ENCODE data around the gene CD55.

CD55 gene

GRCh38 chr1:207334337-207334736 is 12.9 kb downstream of the CD55 start:
- H3K14ac ChIP-seq (ENCODE audit: low read length), result no peak overlapping the region
- H3K27me3 ChIP-seq (ENCODE audit: insufficient read depth, low read length), result no peaks in the 10 kb centered on the region
- no peak overlapping the region for H3K4me2 ChIP-seq (ENCODE audit: low read length)
- H4K8ac ChIP-seq (ENCODE audit: low read depth, low read length), result no peak overlapping the region
- H2AK5ac ChIP-seq (ENCODE audit: low read length), result no peak overlapping the region
- no CpG with 5 or more reads among the region's 1 CpG for WGBS (ENCODE audit: extremely low coverage, insufficient coverage, insufficient read length)
- no peak for DNase-seq
- H3K4ac ChIP-seq (ENCODE audit: low read depth, low read length), result no peak overlapping the region
- H2BK5ac ChIP-seq (ENCODE audit: low read depth, low read length, poor library complexity), result no peak overlapping the region
- H3K18ac ChIP-seq (ENCODE audit: low read length), result no peak overlapping the region
- H3K23ac ChIP-seq (ENCODE audit: low read length), result no peak overlapping the region
- no peaks in the 10 kb centered on the region for H3K9me3 ChIP-seq (ENCODE audit: insufficient read depth, low read depth, low read length)
- peaks cover 0 to 6% of the 10 kb centered on the region in 2 experiments for H3K36me3 ChIP-seq (ENCODE audit: control insufficient read depth in 1 of 2, insufficient read depth in 2 of 2, low read length in 2 of 2)
- H3K79me2 ChIP-seq (ENCODE audit: control insufficient read depth, insufficient read depth, low read length, poor library complexity), result no peaks in the 10 kb centered on the region
- no peak overlapping the region for H2BK12ac ChIP-seq (ENCODE audit: low read length)
- H4K91ac ChIP-seq (ENCODE audit: low read depth, low read length), result no peak overlapping the region
- H3K27ac ChIP-seq (ENCODE audit: low read depth, low read length), result no peak overlapping the region
- no peak overlapping the region for H3K9ac ChIP-seq (ENCODE audit: low read length)
- no peak overlapping the region for H4K12ac ChIP-seq (ENCODE audit: low read depth, low read length)
- no peaks in the 10 kb centered on the region for H3K79me1 ChIP-seq (ENCODE audit: low read length)
- H3K4me1 ChIP-seq (ENCODE audit: control insufficient read depth in 1 of 2, insufficient read depth in 2 of 2, low read length in 2 of 2), result no peaks in the 10 kb centered on the region
- no peak overlapping the region for H3K4me3 ChIP-seq (ENCODE audit: low read depth, low read length)
- H2AFZ ChIP-seq (ENCODE audit: insufficient read depth, low read length, poor library complexity), result no peak overlapping the region
- H2BK120ac ChIP-seq (ENCODE audit: insufficient read depth, low read length, poor library complexity), result no peak overlapping the region

DNA sequence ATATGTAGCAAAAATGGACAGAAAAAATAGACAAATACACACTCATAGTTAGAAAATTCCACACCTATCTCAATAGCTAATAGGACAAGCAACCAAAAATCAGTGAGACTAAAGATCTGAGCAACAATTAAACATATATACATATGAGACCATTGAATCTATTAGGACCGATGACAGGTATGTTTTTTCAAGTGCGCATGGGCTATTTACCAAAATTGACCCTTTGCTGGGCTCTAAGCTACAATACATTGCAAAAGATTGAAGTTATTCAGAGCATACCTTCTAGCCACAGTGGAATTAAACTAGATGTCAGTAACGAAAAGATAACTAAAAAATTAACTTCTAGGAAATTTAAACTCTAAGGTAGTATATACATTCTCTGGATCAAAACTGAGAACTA is 13.7 kb downstream of the CD55 start:
- Histone ChIP-seq H2BK120ac (ENCODE audit: insufficient read depth, low read length, poor library complexity) (no peak overlapping the region), H3K4me1 (ENCODE audit: control insufficient read depth in 1 of 2, insufficient read depth in 2 of 2, low read length in 2 of 2) (no peaks in the 10 kb centered on the region), H2BK5ac (ENCODE audit: low read depth, low read length, poor library complexity) (no peak overlapping the region), H3K9ac (ENCODE audit: low read length) (no peak overlapping the region), H2BK12ac (ENCODE audit: low read length) (no peak overlapping the region), H3K18ac (ENCODE audit: low read length) (no peak overlapping the region), H3K79me1 (ENCODE audit: low read length) (no peaks in the 10 kb centered on the region), H3K27ac (ENCODE audit: low read depth, low read length) (no peak overlapping the region), H4K12ac (ENCODE audit: low read depth, low read length) (no peak overlapping the region), H3K36me3 (ENCODE audit: control insufficient read depth in 1 of 2, insufficient read depth in 2 of 2, low read length in 2 of 2) (peaks cover 0 to 6% of the 10 kb centered on the region in 2 experiments), H3K4ac (ENCODE audit: low read depth, low read length) (no peak overlapping the region), H3K9me3 (ENCODE audit: insufficient read depth, low read depth, low read length) (no peaks in the 10 kb centered on the region), H3K14ac (ENCODE audit: low read length) (no peak overlapping the region), H3K23ac (ENCODE audit: low read length) (no peak overlapping the region), H3K27me3 (ENCODE audit: insufficient read depth, low read length) (no peaks in the 10 kb centered on the region), H3K4me3 (ENCODE audit: low read depth, low read length) (no peak overlapping the region), H3K79me2 (ENCODE audit: control insufficient read depth, insufficient read depth, low read length, poor library complexity) (no peaks in the 10 kb centered on the region), H4K8ac (ENCODE audit: low read depth, low read length) (no peak overlapping the region), H3K4me2 (ENCODE audit: low read length) (no peak overlapping the region), H2AK5ac (ENCODE audit: low read length) (no peak overlapping the region), H2AFZ (ENCODE audit: insufficient read depth, low read length, poor library complexity) (no peak overlapping the region), H4K91ac (ENCODE audit: low read depth, low read length) (no peak overlapping the region)
- WGBS (ENCODE audit: extremely low coverage, insufficient coverage, insufficient read length), result no CpG with 5 or more reads among the region's 3 CpGs
- DNase-seq, result no peak

- no CpG with 5 or more reads among the region's 6 CpGs for WGBS (ENCODE audit: extremely low coverage, insufficient coverage, insufficient read length)
- Histone ChIP-seq H3K27me3 (ENCODE audit: insufficient read depth, low read length) (no peaks in the 10 kb centered on the region), H2AK5ac (ENCODE audit: low read length) (no peak overlapping the region), H2BK12ac (ENCODE audit: low read length) (no peak overlapping the region), H2BK120ac (ENCODE audit: insufficient read depth, low read length, poor library complexity) (no peak overlapping the region), H4K12ac (ENCODE audit: low read depth, low read length) (no peak overlapping the region), H4K8ac (ENCODE audit: low read depth, low read length) (no peak overlapping the region), H3K27ac (ENCODE audit: low read depth, low read length) (no peak overlapping the region), H2BK5ac (ENCODE audit: low read depth, low read length, poor library complexity) (no peak overlapping the region), H3K4me2 (ENCODE audit: low read length) (no peak overlapping the region), H3K79me1 (ENCODE audit: low read length) (no peaks in the 10 kb centered on the region), H3K4me1 (ENCODE audit: control insufficient read depth in 1 of 2, insufficient read depth in 2 of 2, low read length in 2 of 2) (no peaks in the 10 kb centered on the region), H3K4me3 (ENCODE audit: low read depth, low read length) (no peak overlapping the region), H3K18ac (ENCODE audit: low read length) (no peak overlapping the region), H4K91ac (ENCODE audit: low read depth, low read length) (no peak overlapping the region), H3K79me2 (ENCODE audit: control insufficient read depth, insufficient read depth, low read length, poor library complexity) (no peaks in the 10 kb centered on the region), H3K4ac (ENCODE audit: low read depth, low read length) (no peak overlapping the region), H2AFZ (ENCODE audit: insufficient read depth, low read length, poor library complexity) (no peak overlapping the region), H3K9ac (ENCODE audit: low read length) (no peak overlapping the region), H3K36me3 (ENCODE audit: control insufficient read depth in 1 of 2, insufficient read depth in 2 of 2, low read length in 2 of 2) (peaks cover 3 to 6% of the 10 kb centered on the region in 2 experiments), H3K9me3 (ENCODE audit: insufficient read depth, low read depth, low read length) (no peaks in the 10 kb centered on the region), H3K23ac (ENCODE audit: low read length) (no peak overlapping the region), H3K14ac (ENCODE audit: low read length) (no peak overlapping the region)
- peak; percentile 78 to 85 for DNase-seq
Measured at GRCh38 chr1:207335695-207336363, 14.4 kb downstream of the CD55 start.

GRCh38 chr1:207336559-207337467 is 15.3 kb downstream of the CD55 start:
- H3K4me1 ChIP-seq (ENCODE audit: control insufficient read depth in 1 of 2, insufficient read depth in 2 of 2, low read length in 2 of 2), result no peaks in the 10 kb centered on the region
- WGBS (ENCODE audit: extremely low coverage, insufficient coverage, insufficient read length), result no CpG with 5 or more reads among the region's 3 CpGs

More at GRCh38 chr1:207336559-207337467, 15.3 kb downstream of the CD55 start:
- H3K14ac ChIP-seq (ENCODE audit: low read length), result no peak overlapping the region
- no peak overlapping the region for H4K12ac ChIP-seq (ENCODE audit: low read depth, low read length)
- no peak overlapping the region for H3K4me2 ChIP-seq (ENCODE audit: low read length)
- no peak overlapping the region for H2BK12ac ChIP-seq (ENCODE audit: low read length)
- peaks cover 3 to 6% of the 10 kb centered on the region in 2 experiments for H3K36me3 ChIP-seq (ENCODE audit: control insufficient read depth in 1 of 2, insufficient read depth in 2 of 2, low read length in 2 of 2)
- no peak overlapping the region for H3K4ac ChIP-seq (ENCODE audit: low read depth, low read length)
- no peaks in the 10 kb centered on the region for H3K9me3 ChIP-seq (ENCODE audit: insufficient read depth, low read depth, low read length)
- H2BK120ac ChIP-seq (ENCODE audit: insufficient read depth, low read length, poor library complexity), result no peak overlapping the region
- H2AK5ac ChIP-seq (ENCODE audit: low read length), result no peak overlapping the region
- no peak overlapping the region for H3K27ac ChIP-seq (ENCODE audit: low read depth, low read length)
- H3K27me3 ChIP-seq (ENCODE audit: insufficient read depth, low read length), result no peaks in the 10 kb centered on the region
- H4K91ac ChIP-seq (ENCODE audit: low read depth, low read length), result no peak overlapping the region
- H3K9ac ChIP-seq (ENCODE audit: low read length), result no peak overlapping the region
- H3K79me1 ChIP-seq (ENCODE audit: low read length), result no peaks in the 10 kb centered on the region
- no peak overlapping the region for H3K4me3 ChIP-seq (ENCODE audit: low read depth, low read length)
- H3K79me2 ChIP-seq (ENCODE audit: control insufficient read depth, insufficient read depth, low read length, poor library complexity), result no peaks in the 10 kb centered on the region
- H4K8ac ChIP-seq (ENCODE audit: low read depth, low read length), result no peak overlapping the region
- DNase-seq, result peak; percentile 45 to 73
- H2BK5ac ChIP-seq (ENCODE audit: low read depth, low read length, poor library complexity), result no peak overlapping the region
- H3K23ac ChIP-seq (ENCODE audit: low read length), result no peak overlapping the region
- H3K18ac ChIP-seq (ENCODE audit: low read length), result no peak overlapping the region
- no peak overlapping the region for H2AFZ ChIP-seq (ENCODE audit: insufficient read depth, low read length, poor library complexity)
